WERI-Rb-1 (cell line): ENCODE results near the gene TC2N.

Experiments used
- DNase-seq: peaks from one replicate; pipeline ENCODE4 v3.0.0-alpha.2; 2020
- H3K27ac ChIP-seq: fragments of 250-450 bp; sonication (Bioruptor Pico); 2 replicates; pipeline ENCODE4 v1.5.1; 2020; ENCODE audit warnings: mild to moderate bottlenecking, moderate library complexity
- H3K27me3 ChIP-seq: fragments of 250-450 bp; sonication (Bioruptor Pico); 2 replicates; pipeline ENCODE4 v1.5.1; 2021; ENCODE audit warnings: mild to moderate bottlenecking, low read depth, moderate library complexity; ENCODE audit not compliant: insufficient read depth, severe bottlenecking
- H3K36me3 ChIP-seq: fragments of 250-450 bp; sonication (Bioruptor Pico); 2 replicates; pipeline ENCODE4 v1.5.1; 2020; ENCODE audit warnings: mild to moderate bottlenecking, moderate library complexity
- H3K4me3 ChIP-seq: 2 replicates; pipeline ENCODE4 v1.5.1; 2011; ENCODE audit warnings: low read depth, mild to moderate bottlenecking, control low read depth, low read length
- H3K9me3 ChIP-seq: fragments of 250-450 bp; sonication (Bioruptor Pico); 2 replicates; pipeline ENCODE4 v1.5.1; 2021; ENCODE audit warnings: mild to moderate bottlenecking, moderate library complexity; ENCODE audit not compliant: severe bottlenecking
- TF ChIP-seq, protein P1 (sequence below): IDR thresholded peaks from 2 replicates; pipeline ENCODE4 v1.5.1; 2011; ENCODE audit warnings: low read depth, mild to moderate bottlenecking, control low read depth, inconsistent platforms, low read length

Gene TC2N

DNA sequence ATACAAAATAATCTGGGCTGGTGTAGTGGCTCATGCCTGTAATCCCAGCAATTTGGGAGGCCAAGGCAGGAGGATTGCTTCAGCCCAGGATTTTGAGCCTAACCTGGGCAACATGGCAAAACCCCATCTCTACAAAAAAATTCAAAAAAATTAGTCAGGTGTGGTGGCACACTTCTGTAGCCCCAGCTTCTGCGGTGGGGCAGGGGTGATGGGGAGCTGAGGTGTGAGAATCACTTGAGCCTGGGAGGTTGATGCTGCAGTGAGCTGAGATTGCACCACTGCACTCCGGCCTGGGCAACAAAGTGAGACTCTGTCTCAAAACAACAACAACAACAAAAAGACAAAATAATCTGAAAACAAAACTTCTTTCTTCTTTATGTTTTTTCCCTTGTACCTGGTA is 66.0 kb downstream of the TC2N start:
- Histone ChIP-seq H3K27me3 (no peaks in the 10 kb centered on the region), H3K27ac (no peak overlapping the region), H3K9me3 (no peaks in the 10 kb centered on the region), H3K4me3 (no peak overlapping the region), H3K36me3 (no peaks in the 10 kb centered on the region)
- DNase-seq = no peak
- TF ChIP-seq, protein P1, sequence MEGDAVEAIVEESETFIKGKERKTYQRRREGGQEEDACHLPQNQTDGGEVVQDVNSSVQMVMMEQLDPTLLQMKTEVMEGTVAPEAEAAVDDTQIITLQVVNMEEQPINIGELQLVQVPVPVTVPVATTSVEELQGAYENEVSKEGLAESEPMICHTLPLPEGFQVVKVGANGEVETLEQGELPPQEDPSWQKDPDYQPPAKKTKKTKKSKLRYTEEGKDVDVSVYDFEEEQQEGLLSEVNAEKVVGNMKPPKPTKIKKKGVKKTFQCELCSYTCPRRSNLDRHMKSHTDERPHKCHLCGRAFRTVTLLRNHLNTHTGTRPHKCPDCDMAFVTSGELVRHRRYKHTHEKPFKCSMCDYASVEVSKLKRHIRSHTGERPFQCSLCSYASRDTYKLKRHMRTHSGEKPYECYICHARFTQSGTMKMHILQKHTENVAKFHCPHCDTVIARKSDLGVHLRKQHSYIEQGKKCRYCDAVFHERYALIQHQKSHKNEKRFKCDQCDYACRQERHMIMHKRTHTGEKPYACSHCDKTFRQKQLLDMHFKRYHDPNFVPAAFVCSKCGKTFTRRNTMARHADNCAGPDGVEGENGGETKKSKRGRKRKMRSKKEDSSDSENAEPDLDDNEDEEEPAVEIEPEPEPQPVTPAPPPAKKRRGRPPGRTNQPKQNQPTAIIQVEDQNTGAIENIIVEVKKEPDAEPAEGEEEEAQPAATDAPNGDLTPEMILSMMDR = no peak

DNA sequence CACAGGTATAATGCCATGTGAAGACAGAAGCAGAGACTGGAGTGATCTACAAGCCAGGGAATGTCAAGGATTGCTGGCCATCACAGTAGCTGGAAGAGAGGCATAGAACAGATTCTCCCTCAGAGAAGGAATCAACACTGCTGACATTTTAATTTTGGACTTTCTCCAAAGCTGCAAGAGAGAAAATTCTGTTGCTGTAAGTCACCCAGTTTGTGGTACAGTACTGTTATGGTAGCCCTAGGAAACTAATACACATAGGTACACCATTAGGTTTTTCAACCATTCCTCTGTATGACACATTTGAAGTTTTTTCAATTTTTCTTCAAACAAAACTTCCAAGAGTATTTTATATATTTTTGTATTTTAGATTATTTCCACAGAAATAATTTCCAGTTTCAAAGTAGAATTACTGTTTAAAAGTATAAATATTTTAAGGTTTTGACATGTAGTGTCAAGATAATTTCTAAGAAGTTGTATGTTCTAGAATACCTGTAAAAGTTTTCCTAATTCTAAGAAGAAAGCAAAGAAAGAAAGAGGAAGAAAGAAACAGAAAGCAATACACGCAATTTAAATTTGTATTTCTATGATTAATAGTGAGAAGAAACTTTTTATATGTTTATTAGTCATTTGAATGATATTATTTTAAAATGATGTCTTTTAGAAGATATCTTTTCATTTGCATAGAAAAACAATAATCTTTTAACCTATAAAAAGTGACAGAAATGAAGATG is 70.6 kb downstream of the TC2N start:
- TF ChIP-seq, protein P1 = no peak
- H3K9me3 ChIP-seq = no peaks in the 10 kb centered on the region
- no peaks in the 10 kb centered on the region for H3K27me3 ChIP-seq
- DNase-seq = no peak
- H3K36me3 ChIP-seq = no peaks in the 10 kb centered on the region
- no peak overlapping the region for H3K4me3 ChIP-seq
- no peak overlapping the region for H3K27ac ChIP-seq

DNA sequence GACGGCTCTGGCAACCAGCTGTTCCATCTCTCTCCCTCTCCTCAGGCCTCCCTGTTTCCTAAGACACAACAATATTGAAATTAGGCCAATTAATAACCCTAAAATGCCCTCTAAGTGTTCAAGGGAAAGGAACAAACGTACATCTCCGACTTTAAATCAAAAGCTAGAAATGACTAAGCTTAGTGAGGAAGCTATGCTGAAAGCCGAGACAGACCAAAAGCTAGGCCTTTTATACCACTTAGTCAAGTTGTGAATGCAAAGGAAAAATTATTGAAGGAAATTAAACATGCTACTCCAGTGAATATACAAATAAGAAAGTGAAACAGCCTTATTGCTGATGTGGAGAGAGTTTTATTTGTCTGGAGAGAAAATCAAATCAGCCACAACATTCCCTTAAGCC is 73.6 kb downstream of the TC2N start:
- H3K4me3 ChIP-seq = no peak overlapping the region
- H3K36me3 ChIP-seq = no peaks in the 10 kb centered on the region
- DNase-seq = no peak
- H3K27me3 ChIP-seq = no peaks in the 10 kb centered on the region
- no peak overlapping the region for H3K27ac ChIP-seq
- TF ChIP-seq, protein P1 = no peak
- no peaks in the 10 kb centered on the region for H3K9me3 ChIP-seq

DNA sequence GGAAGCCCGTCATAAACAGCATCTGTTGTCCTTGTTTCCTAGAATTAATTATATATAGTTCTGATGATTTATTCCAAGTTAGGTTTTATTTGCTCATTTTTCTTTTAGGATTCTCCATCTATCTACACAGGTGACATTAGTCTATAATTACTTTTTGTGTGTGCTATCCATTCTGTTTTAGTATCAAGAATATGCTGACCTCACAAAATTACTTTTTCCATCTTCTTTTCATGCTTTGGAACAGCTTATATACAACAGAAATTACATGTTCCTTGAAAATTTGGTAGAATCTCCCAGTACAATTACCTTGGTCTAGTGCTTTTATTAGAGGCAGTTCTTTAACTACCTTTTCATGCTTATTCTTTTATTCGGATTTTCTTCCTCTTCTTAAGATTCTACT is 81.1 kb downstream of the TC2N start:
- no peak overlapping the region for H3K27ac ChIP-seq
- no peaks in the 10 kb centered on the region for H3K36me3 ChIP-seq
- no peaks in the 10 kb centered on the region for H3K27me3 ChIP-seq
- TF ChIP-seq, protein P1 = no peak
- DNase-seq = no peak
- H3K4me3 ChIP-seq = no peak overlapping the region
- H3K9me3 ChIP-seq = no peaks in the 10 kb centered on the region

DNA sequence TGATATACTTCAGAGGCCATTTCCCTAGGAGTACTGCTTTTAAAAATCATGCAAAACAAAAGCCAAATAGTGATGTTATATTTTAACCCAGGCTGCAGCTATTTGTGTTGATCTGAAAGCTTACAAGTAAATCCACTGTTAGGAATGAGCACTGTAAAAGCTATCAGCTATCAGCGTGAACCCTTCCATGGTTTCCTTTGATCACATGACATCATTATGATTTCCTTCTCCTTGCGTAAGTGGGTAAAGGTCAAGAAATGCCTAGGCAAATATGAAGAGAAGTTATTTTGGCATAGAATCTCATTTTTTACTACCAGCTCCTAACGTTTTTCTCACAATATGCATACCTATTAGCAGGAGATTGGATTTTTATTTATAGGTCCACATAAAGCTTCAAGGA is 86.9 kb downstream of the TC2N start:
- DNase-seq = no peak
- Histone ChIP-seq H3K27me3 (no peaks in the 10 kb centered on the region), H3K36me3 (no peaks in the 10 kb centered on the region), H3K27ac (no peak overlapping the region), H3K4me3 (no peak overlapping the region), H3K9me3 (no peaks in the 10 kb centered on the region)
- TF ChIP-seq, protein P1 = no peak

DNA sequence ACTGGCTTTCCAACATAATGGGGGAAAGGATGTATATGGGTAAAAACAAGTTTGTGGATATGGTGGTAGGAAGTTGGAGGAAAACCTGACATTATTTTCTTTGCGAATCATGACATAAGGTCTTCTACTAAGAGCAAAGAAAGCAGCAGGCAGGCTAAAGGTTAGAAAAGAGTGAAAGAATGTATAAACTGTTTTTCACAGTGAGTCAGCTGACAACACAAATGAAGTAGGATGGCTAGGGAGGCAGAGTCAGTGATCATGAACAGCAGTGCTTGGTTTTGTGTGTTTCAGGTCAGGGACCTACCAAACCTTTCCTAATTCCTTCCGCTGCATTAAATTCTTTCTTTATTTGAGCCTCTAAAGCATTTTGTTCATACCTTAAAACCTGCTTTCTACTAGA is 89.1 kb downstream of the TC2N start:
- H3K4me3 ChIP-seq = no peak overlapping the region
- no peaks in the 10 kb centered on the region for H3K9me3 ChIP-seq
- no peaks in the 10 kb centered on the region for H3K27me3 ChIP-seq
- H3K27ac ChIP-seq = no peak overlapping the region
- DNase-seq = no peak
- no peaks in the 10 kb centered on the region for H3K36me3 ChIP-seq
- TF ChIP-seq, protein P1 = no peak
